Esophagus squamous epithelium (tissue), 4 donors: ENCODE results near the gene PTGS2.

Experiments used
- CTCF ChIP-seq, 6 experiments: fragments of 450-650 bp in 4 of 6; fragments of 200-600 bp in 2 of 6; sonication (generic) in 2 of 6; IDR thresholded peaks; one replicate each; pipeline ENCODE4 v1.5.1; 2016 to 2019; ENCODE audit warnings: antibody characterized with exemption in 6 of 6, mild to moderate bottlenecking in 4 of 6, moderate library complexity in 4 of 6
- POLR2A ChIP-seq, 4 donors: fragments of 450-650 bp; IDR thresholded peaks; one replicate each; pipeline ENCODE4 v1.6.1; 2017; ENCODE audit warnings: antibody characterized with exemption in 4 of 4, mild to moderate bottlenecking in 4 of 4, moderate library complexity in 3 of 4

GRCh38 chr1:186670297-186671135, 9.7 kb downstream of the PTGS2 start:
- TF ChIP-seq POLR2A (IDR thresholded peaks at IDR 0.05) (no peak), CTCF (IDR thresholded peaks at IDR 0.05) (no peak)
